GM21360 (cell line): ENCODE measurements around the gene LYPLA2.
"Not testable (repeated sequence)": the region's sequence is repeated elsewhere in the genome, so short reads cannot be mapped to it uniquely, and the experiment has no call there.

Experiments used
- ATAC-seq: cut with Tn5 transposase; IDR thresholded peaks from one replicate; pipeline ENCODE4 v1.9.1; 2021; ENCODE audit warnings: mild to moderate bottlenecking, moderate library complexity; ENCODE audit not compliant: unreplicated experiment

Gene LYPLA2

DNA sequence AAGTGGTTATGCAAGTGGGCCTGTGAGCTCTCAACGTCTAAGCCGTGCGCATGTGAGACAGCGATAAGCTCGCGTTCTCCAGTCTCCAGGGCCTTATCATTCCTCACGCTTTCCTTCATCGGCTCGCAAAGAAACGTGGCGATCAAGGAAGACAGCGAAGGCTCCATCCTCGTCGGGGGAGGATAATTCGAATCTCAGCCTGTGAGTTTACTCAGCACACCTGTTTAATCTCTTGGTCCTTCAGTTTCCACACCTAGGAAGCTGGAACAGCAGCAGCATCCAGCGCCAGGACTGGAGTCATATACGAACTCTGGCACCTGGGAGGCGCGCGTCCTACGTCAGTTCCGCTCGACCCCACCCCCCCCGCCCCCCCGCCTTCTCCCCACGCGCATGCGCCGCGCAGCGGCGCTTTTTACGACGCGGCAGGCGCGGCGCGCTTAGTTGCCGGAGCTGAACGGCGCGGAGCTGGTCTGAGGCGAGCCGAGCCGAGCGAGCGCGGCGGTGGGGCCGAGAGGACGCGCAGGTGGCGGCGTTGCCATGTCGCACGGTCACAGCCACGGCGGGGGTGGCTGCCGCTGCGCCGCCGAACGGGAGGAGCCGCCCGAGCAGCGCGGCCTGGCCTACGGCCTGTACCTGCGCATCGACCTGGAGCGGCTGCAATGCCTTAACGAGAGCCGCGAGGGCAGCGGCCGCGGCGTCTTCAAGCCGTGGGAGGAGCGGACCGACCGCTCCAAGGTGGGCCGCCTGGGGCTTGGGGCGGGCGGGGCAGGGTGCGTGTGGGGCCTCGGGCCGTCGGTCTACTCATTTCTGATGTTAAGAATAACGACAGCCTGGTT lies 12.7 kb upstream of the LYPLA2 start, which contains the start of gene PITHD1:
Gene PITHD1 (plus strand): TSS at position 440 of the 836 bp plus-strand sequence. CDS start 98 bp downstream, at position 538.
- ATAC-seq: peak; percentile 80

DNA sequence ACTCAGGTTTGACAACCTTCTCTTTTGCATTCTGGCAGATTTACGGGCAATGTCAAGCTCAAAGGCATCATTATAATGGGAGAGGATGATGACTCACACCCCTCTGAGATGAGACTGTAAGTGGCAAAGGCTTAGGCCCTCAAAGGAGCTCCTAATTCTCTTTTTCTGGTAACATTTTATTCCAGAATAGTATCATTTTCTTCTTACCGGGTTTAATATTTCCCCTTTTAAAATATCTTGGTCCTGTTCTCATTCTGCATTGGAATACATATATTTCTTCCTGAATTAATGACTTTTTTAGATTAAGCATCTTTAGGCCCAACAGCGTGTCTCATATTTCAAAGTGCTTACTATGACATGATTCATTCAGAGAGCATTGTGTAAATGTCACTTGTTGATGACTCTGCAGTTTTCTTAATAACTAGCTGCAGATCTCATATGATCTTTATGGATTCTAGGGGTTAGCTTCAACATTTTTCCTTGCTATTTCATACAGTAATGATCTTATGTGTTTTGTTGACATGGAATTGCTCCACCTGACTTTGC lies 11.0 kb upstream of the LYPLA2 start:
- no peak for ATAC-seq

DNA sequence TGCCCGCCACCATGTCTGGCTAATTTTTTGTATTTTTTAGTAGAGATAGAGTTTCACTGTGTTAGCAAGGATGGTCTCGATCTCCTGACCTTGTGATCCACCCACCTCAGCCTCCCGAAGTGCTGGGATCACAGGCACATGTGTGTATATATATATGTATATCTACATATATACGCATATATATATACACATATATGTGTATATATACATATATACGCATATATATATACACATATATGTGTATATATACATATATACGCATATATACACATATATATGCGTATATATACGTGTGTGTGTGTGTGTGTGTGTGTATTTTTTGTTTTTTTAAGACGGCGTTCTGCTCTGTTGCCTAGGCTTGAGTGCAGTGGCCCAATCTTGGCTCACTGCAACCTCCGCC lies 7.8 kb upstream of the LYPLA2 start:
- ATAC-seq: not testable (repeated sequence)

DNA sequence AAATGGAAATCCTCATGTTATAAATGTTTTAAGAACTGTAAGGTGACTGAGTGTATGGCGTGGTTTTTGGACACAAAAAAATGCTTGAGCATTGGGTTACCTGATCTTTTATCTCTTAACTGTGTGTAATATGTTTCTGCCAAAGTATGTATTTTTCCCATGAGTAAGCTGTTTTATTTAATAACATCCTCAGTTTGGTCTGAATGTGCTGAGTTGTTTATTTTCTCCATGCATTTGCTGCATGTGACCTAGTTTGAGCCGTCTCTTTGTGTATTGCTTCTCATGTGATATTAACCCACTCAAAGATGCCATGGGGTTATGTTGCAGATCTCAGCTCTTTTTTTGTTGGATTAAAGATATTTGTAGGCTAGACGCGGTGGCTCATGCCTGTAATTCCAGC lies 6.1 kb upstream of the LYPLA2 start:
- ATAC-seq: no peak

DNA sequence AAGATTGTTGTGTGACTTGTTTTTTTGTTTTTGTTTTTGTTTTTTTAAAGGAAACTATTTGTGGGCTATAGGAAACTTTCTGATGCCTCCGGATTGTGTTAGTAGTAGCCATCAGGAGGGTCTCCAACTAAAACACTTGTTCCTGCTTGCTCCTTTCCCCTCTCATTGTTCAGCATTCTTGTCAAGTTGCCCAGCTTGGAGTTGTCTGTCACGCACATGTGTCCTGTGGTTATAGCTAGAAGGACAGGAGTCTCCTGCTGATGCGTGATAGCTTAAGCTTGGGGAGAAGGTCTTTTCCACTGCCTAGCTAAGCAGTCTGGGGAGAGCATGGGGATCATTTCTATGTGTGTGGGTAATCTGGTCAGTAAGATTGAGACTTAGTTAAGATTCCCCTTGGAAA lies 3.2 kb upstream of the LYPLA2 start:
- ATAC-seq: no peak

DNA sequence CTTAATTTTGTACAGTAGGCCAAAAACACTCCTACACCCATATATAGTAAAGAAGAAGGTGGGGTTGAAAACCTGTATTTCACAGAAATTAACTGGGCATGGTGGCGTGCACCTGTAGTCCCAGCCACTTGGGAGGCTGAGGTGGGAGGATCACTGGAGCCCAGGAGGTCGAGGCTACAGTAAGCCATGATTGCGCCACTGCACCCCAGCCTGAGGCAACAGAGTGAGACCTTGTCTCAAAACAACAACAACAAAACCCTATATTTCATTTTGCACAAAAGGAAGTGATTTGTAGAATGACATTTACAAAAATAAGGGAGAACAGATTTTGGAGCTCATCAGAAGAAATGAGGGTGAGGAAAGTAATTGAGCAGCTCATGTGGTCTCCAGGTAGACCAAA lies 2.2 kb upstream of the LYPLA2 start:
- ATAC-seq: no peak

DNA sequence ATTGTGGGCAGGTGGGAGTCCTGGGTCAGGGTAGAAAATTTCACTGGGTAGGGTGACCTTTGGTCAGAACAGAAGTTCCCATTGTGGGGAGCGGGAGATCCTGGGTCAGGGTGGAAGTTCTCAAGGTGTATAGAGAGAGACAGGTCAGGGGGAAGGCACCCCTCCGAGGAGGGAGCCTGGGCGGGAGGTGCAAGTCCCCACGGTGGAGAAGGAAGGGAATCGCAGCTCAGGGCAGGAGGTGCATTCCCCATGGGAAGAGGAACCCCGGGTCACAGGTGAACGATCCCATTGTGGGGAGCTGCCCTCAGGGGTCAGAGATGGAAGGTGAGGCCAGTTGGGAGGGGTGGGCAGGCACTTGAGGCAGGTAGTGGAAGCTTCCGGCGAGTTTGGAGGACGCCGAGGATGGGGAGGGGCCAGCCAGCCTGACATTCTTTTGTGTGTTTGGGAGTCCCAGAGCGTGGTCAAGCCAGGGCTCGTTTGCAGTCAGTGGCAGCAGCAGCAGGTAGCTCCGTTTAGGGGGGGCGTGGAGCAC lies 637 bp downstream of the LYPLA2 start:
- no peak for ATAC-seq

DNA sequence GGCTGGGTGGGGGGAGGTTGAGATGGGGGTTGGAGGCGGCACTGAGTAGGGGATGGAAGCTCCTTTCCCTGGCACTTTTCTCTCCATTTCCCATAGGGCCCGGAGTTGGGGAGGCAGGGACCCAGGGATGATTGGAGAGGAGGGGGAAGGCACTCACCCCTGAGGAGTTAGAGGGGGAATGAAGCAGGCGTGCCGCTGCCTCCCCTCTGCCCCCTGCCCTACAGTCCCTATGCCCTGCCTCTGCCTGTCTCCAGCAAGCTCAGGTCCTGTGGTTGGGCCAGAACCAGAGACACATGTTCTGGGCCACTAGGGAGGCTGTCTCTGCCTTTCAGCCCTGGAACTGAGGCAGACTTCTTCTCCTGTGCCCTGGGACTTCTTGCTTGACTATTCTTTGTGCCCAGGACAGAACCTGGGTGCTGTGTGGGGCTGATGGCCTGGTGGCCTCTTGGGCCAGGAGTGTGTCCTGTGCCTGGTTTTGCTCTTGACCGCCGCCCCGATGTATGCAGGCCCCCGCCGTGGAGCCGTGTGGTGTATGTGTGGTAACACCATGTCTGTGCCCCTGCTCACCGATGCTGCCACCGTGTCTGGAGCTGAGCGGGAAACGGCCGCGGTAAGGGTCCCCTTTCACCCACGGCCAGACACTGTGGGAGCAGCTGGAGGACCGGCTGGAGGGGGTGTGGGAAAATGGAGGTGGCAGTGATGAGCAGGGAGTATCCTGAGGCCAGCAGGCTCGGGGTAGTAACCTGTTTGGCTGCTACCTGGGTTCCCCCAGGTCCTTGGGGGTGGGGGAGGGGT lies 1.4 kb downstream of the LYPLA2 start:
- ATAC-seq: no peak

DNA sequence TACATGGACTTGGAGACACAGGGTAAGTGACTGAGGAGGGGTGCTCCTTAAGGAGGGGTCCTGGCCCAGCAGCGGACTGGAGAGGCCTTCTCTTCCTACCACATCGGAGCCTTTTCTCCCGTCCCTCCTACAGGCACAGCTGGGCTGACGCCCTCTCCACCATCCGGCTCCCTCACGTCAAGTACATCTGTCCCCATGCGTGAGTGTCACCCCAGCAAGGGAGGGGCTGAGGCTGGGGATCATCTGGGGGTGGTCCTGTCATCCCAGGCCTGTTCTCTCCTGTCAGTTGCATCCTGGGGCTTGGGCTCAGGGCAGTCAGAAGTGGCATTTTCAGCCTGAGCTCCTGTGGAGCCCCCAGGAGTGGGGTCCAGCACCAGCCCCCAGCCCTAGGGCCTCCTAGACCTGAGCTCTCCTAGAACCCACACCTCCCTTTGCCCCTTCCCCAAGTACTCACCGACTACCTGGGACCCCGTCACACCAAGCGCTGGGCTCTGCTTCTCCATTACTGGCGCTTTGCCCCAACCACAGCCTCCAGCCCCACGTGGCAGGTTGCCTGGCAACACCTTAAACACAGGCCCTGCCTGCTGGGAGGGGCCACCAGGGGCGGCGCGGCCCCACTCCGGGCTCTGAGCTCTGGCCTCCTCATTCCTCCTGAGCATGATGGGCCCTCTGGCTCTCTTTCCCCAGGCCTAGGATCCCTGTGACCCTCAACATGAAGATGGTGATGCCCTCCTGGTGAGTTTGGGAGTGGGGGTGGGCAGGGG lies 2.3 kb downstream of the LYPLA2 start:
- ATAC-seq: no peak

DNA sequence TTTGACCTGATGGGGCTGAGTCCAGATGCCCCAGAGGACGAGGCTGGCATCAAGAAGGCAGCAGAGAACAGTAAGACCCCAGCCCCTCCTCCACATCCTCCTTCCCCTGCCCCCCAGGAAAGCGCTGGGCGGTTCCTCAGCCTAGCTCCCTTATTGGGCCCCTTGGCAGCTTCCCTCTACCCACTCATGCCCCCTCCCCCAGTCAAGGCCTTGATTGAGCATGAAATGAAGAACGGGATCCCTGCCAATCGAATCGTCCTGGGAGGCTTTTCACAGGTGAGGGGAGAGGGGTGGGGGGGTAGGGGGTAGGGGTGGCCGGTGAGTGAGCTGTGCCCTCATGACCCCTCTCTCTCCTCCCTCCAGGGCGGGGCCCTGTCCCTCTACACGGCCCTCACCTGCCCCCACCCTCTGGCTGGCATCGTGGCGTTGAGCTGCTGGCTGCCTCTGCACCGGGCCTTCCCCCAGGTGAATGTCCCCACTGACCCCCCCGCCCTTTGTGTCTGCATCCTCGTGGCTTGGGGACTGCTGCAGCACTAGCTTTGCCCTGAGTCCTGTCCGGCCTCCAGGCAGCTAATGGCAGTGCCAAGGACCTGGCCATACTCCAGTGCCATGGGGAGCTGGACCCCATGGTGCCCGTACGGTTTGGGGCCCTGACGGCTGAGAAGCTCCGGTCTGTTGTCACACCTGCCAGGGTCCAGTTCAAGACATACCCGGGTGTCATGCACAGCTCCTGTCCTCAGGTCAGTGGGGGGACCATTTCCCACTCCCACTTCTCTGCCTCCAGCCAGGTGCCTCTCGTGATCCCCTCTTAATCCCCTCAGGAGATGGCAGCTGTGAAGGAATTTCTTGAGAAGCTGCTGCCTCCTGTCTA lies 3.2 kb downstream of the LYPLA2 start:
- ATAC-seq: no peak

DNA sequence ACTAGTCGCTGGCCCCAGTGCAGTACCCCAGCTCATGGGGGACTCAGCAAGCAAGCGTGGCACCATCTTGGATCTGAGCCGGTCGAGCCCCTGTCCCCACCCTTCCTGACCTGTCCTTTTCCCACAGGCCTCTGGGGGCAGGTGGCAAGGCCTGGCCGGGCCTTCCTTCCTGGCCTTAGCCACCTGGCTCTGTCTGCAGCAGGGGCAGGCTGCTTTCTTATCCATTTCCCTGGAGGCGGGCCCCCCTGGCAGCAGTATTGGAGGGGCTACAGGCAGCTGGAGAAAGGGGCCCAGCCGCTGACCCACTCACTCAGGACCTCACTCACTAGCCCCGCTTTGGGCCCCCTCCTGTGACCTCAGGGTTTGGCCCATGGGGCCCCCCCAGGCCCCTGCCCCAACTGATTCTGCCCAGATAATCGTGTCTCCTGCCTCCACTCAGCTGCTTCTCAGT lies 3.8 kb downstream of the LYPLA2 start:
- not testable (repeated sequence) for ATAC-seq

DNA sequence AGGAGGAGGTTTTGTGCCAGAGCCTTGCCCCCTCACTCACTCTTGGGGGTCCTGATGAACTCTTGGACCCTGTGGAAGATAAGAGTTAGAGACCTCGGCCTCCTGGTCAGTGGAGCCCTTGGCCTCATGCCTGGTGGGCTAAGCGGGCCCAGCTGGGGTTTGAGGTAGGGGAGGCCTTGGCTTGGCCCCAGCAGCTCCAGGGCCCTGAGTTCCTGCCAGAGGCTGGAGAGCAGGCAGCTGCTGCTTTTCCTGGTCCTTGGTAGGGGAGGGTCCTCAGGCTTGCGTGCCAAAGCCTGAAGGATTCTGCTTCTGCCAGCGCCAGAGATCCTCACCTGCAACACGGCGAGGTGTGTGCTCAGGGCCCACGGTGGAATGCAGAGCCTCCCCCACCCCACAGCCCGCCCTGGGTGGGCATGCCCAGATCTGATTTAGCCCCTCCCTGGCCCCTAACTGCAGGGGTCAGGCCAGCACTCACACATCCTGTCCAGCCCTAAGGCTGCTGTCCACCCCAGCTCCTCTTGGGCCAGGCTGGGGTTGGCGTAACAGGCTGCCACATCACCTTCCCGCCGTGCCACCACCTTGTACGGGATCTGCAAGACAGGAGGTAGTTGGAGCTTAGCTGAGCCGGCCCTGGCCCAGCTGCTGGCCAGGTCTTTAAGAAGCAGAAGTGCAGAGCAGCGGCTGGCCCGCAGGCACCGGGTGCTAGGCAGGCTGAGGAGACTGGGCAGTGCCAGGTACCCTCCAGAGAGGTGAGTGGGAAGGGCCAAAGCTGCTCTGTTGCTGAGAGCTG lies 4.9 kb downstream of the LYPLA2 start:
- ATAC-seq: no peak

DNA sequence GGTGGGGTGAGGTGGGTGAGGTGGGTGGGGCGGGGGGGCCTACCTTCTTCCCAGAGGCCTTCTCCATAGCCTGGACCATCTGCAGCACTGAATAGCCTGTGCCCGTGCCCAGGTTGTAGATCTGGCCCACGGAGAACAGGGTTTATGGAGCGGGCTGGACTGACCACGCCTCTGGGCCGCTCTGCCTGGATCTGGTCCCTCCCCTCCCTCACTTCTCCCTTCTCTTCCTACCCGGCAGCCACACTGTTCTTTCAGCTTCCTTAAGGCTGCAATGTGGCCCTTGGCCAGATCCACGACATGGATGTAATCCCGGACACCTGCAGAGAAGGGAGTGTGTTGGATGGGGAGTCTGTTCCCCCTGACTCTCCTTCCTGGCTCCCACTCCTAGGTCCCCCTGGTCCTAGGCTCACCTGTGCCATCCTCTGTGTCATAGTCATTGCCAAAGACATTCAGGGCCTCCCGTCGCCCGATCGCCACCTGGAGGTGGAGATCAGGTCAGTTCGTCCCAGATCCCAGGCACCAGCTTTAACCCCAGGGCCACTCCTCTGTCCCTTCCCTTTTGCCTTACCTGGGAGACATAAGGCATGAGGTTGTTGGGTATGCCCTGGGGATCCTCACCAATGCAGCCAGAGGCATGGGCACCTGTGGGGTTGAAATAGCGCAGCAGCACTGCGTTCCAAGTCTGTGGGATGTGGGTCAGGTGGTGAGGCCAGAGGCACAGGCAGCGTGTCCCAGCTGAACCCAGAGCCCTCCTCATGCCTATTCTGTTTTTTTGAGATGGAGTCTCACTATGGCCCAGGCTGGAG lies 5.7 kb downstream of the LYPLA2 start:
- ATAC-seq: no peak

DNA sequence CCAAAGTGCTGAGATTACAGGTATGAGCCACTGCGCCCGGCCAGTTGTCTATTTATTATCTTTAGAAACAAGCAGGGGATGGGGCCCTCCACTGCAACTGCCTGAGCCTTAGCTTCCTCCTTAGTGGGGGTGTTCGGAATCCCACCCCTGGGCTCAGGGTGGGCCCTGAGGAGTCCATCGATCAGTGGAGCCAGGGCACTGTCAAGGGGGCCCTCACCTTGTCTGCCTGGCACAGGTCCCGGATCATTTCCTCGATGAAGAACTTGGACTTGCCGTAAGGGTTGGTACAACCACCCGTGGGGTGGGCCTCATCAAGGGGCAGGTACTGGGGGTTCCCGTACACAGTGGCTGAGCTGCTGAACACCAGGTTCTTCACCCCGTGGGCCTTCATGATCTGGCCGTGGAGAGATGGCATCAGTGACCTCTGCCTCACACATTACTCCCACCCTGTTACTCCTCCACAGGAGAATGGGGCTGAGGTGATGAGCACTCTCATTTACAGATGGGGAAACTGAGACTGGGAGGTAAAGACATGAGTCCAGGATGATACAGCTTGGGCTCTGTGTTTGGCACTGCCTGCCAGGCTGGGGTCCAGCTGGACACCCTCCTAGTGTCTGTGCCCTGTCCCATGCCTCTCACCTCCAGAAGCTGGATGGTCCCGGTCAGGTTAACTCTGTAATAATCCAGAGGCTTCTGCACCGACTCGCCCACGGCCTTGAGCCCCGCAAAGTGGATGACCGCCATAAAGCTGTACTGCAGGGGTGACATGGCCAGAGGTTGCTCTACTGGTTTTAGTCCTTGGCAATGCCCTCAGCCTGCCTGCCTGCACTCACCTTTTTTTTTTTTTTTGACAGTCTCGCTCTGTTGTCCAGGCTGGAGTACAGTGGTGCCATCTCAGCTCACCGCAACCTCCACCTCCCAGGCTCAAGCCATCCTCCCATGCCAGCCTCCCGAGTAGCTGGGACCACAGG lies 6.8 kb downstream of the LYPLA2 start:
- no peak for ATAC-seq

DNA sequence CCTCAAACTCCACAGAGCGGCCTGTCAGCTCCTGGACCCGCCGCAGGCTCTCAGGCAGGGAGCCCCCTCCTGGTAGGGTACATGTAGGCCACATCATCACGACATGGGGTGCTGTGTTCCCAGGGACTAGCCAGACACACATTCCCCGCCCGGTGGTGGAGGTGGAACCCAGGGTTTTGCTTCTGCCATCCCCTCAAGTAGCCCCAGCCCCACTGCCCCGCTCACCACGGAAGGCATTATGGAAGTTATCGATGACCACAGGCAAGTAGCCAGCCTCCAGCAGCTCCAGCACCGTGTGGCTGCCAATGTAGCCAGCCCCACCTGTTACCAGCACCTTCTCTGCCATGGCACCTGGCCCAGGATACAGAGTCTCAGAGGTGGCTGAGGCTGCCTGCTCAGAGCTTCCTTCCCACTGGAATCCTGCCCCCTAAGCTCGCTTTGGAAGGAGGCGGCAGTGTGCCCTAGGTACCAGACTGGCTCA lies 7.8 kb downstream of the LYPLA2 start:
- no peak for ATAC-seq

DNA sequence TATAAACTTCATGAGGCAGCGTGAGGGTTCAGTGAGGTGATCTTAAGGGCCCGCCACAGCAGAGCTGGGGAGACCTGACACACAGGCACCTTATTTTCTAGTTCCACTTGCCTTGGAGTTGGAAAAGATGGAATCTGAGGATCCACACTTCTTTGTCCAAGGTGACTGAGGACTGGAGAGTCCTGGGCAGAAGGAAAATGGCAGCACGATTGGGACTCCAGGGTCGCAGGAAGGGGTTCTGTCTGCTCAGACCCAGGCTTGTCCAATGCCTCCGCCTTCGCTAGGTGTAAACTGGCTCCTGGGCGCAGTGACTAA lies 8.3 kb downstream of the LYPLA2 start:
- ATAC-seq: no peak
